Mesendoderm (in vitro differentiated cells): ENCODE results near the gene CYP27C1.
A peak's percentile ranks its signal among the peaks of the same experiment; 100 is the strongest.

ENCODE experiments used
- DNase-seq: peaks from one replicate; pipeline ENCODE4 v3.0.0; 2013
- H2AK5ac ChIP-seq: 2 replicates; pipeline ENCODE4 v1.6.1; 2013; ENCODE audit warnings: low read length, inconsistent platforms
- H2BK120ac ChIP-seq: 2 replicates; pipeline ENCODE4 v1.6.1; 2013; ENCODE audit warnings: low read depth, mild to moderate bottlenecking, low read length, moderate library complexity, mixed read lengths
- H2BK15ac ChIP-seq: replicated peaks from 2 replicates; pipeline ENCODE4 v1.6.1; 2013; ENCODE audit warnings: low read depth, mild to moderate bottlenecking, moderate library complexity
- H2BK5ac ChIP-seq: 2 replicates; pipeline ENCODE4 v1.6.1; 2013; ENCODE audit warnings: low read length, inconsistent platforms
- H3K18ac ChIP-seq: 2 replicates; pipeline ENCODE4 v1.6.1; 2013; ENCODE audit warnings: mild to moderate bottlenecking, low read length, mixed read lengths
- H3K23ac ChIP-seq: one replicate; pipeline ENCODE4 v1.6.1; 2013; ENCODE audit warnings: low read length
- H3K27ac ChIP-seq: 2 replicates; pipeline ENCODE4 v1.5.1; 2013; ENCODE audit warnings: low read depth, mild to moderate bottlenecking, inconsistent platforms, low read length, moderate library complexity
- H3K27me3 ChIP-seq: 2 replicates; pipeline ENCODE4 v1.6.1; 2013; ENCODE audit warnings: low read length, control low read depth, mild to moderate bottlenecking, inconsistent platforms; ENCODE audit not compliant: insufficient read depth, poor library complexity
- H3K36me3 ChIP-seq: 2 replicates; pipeline ENCODE4 v1.6.1; 2013; ENCODE audit warnings: low read length, inconsistent platforms; ENCODE audit not compliant: control insufficient read depth, insufficient read depth
- H3K4ac ChIP-seq: one replicate; pipeline ENCODE4 v1.6.1; 2013; ENCODE audit warnings: low read depth, mild to moderate bottlenecking, low read length, moderate library complexity
- H3K4me1 ChIP-seq: 2 replicates; pipeline ENCODE4 v1.6.1; 2013; ENCODE audit warnings: low read depth, low read length, inconsistent platforms; ENCODE audit not compliant: control insufficient read depth
- H3K4me2 ChIP-seq: 2 replicates; pipeline ENCODE4 v1.6.1; 2013; ENCODE audit warnings: low read length
- H3K4me3 ChIP-seq: 2 replicates; pipeline ENCODE4 v1.5.1; 2013; ENCODE audit warnings: mild to moderate bottlenecking, low read length
- H3K56ac ChIP-seq: one replicate; pipeline ENCODE4 v1.6.1; 2013; ENCODE audit warnings: low read length
- H3K79me1 ChIP-seq: 2 replicates; pipeline ENCODE4 v1.6.1; 2013; ENCODE audit warnings: low read length, inconsistent platforms
- H3K79me2 ChIP-seq: 2 replicates; pipeline ENCODE4 v1.6.1; 2013; ENCODE audit warnings: mild to moderate bottlenecking, low read length; ENCODE audit not compliant: control insufficient read depth, insufficient read depth
- H3K9ac ChIP-seq: 2 replicates; pipeline ENCODE4 v1.6.1; 2013; ENCODE audit warnings: low read length, inconsistent platforms
- H4K5ac ChIP-seq: one replicate; pipeline ENCODE4 v1.6.1; 2013; ENCODE audit warnings: low read length
- H4K8ac ChIP-seq: one replicate; pipeline ENCODE4 v1.6.1; 2013; ENCODE audit warnings: low read depth, mild to moderate bottlenecking, control low read depth, low read length, moderate library complexity
- WGBS: extraction: QIAGEN DNeasy Blood & Tissue Kit; methylation state at CpG from one replicate; pipeline ENCODE4 v1.1.7; 2013; ENCODE audit warnings: low lambda C conversion rate, missing lambda C conversion rate; ENCODE audit not compliant: insufficient coverage; ENCODE audit errors: extremely low coverage; 5-methylcytosine and 5-hydroxymethylcytosine counted together

CYP27C1 gene

DNA sequence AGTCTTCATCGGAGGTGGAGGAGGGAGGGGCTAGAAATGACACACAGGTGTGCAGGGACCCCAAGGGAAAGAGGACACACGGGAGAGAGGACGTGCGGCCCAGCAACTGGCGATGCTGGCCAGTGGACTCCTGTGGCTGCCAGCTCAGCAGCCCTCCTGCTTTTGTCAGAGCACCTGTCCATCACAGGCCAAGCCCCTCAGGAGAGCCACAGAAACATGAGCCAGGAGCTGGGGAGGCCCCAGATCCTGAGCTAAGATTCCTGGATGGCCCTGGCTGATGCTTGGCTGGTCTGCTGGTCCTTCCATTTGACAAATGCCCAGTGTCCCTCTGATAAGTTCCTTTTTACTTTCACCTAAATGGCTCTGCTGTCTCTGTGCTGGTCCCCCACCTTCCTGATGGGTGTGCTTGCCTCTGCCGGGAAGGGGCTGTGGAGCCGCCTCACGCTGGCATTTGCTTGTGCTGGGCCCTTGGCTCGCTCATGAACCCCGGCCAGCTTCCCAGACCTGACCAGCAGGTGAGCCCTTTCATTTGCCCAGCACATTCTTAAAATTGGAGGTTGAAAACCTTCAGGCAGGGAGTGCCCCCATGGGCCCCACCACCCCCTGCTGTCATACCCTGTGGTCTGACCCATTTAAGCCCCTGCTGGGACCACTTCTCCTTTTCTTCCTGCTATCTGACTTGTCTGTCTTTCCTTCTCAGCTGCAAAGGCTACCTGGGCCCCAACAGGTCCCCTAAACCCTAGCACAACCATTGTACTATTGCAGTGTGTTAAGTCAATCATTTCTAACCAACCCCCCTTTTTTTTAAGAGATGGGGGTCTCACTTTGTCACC is 37.3 kb downstream of the CYP27C1 start:
- no peak overlapping the region for H3K23ac ChIP-seq
- H3K27me3 ChIP-seq, result no peaks in the 10 kb centered on the region
- no peak overlapping the region for H4K5ac ChIP-seq
- H3K18ac ChIP-seq, result no peak overlapping the region
- no peaks in the 10 kb centered on the region for H3K79me1 ChIP-seq
- no peak overlapping the region for H2BK15ac ChIP-seq
- no peak overlapping the region for H2AK5ac ChIP-seq
- WGBS, result no CpG with 5 or more reads among the region's 10 CpGs
- no peaks in the 10 kb centered on the region for H3K4me1 ChIP-seq
- H3K9ac ChIP-seq, result no peak overlapping the region
- no peak overlapping the region for H2BK120ac ChIP-seq
- no peak overlapping the region for H3K4me2 ChIP-seq
- H4K8ac ChIP-seq, result no peak overlapping the region
- no peak for DNase-seq
- H3K36me3 ChIP-seq, result no peaks in the 10 kb centered on the region
- H3K4ac ChIP-seq, result no peak overlapping the region
- H3K56ac ChIP-seq, result no peak overlapping the region
- no peaks in the 10 kb centered on the region for H3K79me2 ChIP-seq
- H3K27ac ChIP-seq, result no peak overlapping the region
- no peak overlapping the region for H2BK5ac ChIP-seq
- H3K4me3 ChIP-seq, result no peak overlapping the region

DNA sequence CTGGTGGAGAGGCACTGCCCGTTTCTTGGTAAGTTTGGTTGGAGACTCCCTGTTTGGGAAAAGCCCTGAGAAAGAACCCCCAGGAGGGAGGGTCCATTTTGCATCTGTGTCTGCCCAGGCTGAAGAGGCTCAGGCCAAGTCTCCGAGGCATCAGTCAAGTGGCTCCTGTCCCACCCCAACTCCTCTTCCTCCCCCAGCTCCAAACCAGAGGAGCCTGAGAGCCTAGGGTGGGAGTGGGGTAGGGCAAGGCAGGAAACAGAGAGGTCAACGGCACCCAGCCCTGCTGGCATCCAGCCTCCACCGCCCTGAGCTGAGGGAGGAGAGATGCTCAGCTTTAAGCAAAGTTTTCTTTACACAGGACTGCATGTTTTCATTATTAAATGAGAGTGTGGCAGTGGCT is 38.2 kb downstream of the CYP27C1 start:
- no peak overlapping the region for H3K4me2 ChIP-seq
- H3K18ac ChIP-seq, result no peak overlapping the region
- H3K4me3 ChIP-seq, result no peak overlapping the region
- H3K4me1 ChIP-seq, result no peaks in the 10 kb centered on the region
- no peaks in the 10 kb centered on the region for H3K79me1 ChIP-seq
- no peaks in the 10 kb centered on the region for H3K36me3 ChIP-seq
- H4K5ac ChIP-seq, result no peak overlapping the region
- no CpG with 5 or more reads among the region's 4 CpGs for WGBS
- H4K8ac ChIP-seq, result no peak overlapping the region
- no peaks in the 10 kb centered on the region for H3K79me2 ChIP-seq
- H3K27ac ChIP-seq, result no peak overlapping the region
- H3K9ac ChIP-seq, result no peak overlapping the region
- no peak overlapping the region for H3K23ac ChIP-seq
- no peaks in the 10 kb centered on the region for H3K27me3 ChIP-seq
- H3K56ac ChIP-seq, result no peak overlapping the region
- H2AK5ac ChIP-seq, result no peak overlapping the region
- DNase-seq, result no peak
- no peak overlapping the region for H2BK5ac ChIP-seq
- no peak overlapping the region for H2BK15ac ChIP-seq
- H2BK120ac ChIP-seq, result no peak overlapping the region
- no peak overlapping the region for H3K4ac ChIP-seq

DNA sequence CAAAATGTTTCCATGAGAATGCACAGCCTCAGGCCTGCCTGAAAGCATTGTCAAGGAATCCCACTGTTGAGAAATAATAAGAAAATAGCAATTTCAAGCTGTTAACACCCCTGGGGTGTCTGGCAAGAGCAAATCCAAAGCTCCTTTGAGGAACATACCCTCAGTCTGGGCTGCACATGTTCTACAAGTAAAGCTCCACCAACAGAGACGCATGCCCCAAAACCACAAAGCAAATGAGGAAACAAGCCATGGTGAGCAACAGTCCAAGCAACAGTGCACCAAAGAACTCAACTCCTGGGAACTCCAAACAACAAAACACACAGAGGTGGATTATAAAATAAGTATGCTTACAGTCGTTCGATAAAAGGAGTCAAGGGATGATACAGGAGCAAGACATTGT is 40.3 kb downstream of the CYP27C1 start:
- Histone ChIP-seq H3K79me2 (no peaks in the 10 kb centered on the region), H3K4ac (no peak overlapping the region), H3K36me3 (no peaks in the 10 kb centered on the region), H2BK5ac (no peak overlapping the region), H3K4me2 (no peak overlapping the region), H4K8ac (no peak overlapping the region), H3K27ac (no peak overlapping the region), H3K27me3 (no peaks in the 10 kb centered on the region), H2BK120ac (no peak overlapping the region), H4K5ac (no peak overlapping the region), H2BK15ac (no peak overlapping the region), H3K23ac (no peak overlapping the region), H3K4me3 (no peak overlapping the region), H3K79me1 (no peaks in the 10 kb centered on the region), H3K9ac (no peak overlapping the region), H3K18ac (no peak overlapping the region), H3K4me1 (no peaks in the 10 kb centered on the region), H2AK5ac (no peak overlapping the region), H3K56ac (no peak overlapping the region)
- WGBS, result no CpG with 5 or more reads among the region's 3 CpGs
- no peak for DNase-seq

DNA sequence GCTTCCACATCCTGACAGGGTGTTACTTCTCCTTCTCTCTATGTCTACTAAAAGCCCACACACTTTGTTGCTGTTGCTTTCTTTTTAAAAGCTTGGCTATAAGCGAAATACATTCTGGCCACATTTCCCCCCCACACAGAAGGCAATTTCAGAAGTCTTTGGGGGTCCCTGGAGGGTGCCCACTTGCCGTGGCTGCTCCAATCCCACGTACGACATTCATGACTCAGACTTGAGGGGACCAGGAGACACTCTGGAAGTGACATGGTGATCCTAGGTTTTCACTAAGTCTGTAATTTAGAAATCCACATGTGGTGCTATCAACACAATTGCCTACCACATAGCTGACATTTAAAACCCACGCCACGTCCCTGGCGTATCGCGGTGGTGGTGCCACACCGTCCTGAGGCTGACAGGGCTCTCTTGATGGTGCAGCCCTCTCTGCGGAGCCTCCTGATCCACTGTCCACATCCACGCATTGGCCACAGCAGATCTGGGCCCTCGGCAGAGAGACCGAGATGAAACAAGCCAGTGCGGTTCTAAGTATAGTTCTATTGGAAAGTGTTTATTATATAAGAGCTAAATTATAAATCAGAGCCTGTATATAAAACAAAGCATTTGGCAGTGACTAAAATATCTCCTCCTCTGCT is 42.4 kb downstream of the CYP27C1 start:
- Histone ChIP-seq H4K8ac (no peak overlapping the region), H3K4me1 (no peaks in the 10 kb centered on the region), H4K5ac (no peak overlapping the region), H2BK5ac (no peak overlapping the region), H3K36me3 (no peaks in the 10 kb centered on the region), H3K79me2 (no peaks in the 10 kb centered on the region), H3K23ac (no peak overlapping the region), H3K4me3 (no peak overlapping the region), H2AK5ac (no peak overlapping the region), H3K4me2 (no peak overlapping the region), H2BK120ac (no peak overlapping the region), H3K4ac (no peak overlapping the region), H2BK15ac (no peak overlapping the region), H3K18ac (no peak overlapping the region), H3K79me1 (no peaks in the 10 kb centered on the region), H3K27ac (no peak overlapping the region), H3K56ac (no peak overlapping the region), H3K27me3 (no peaks in the 10 kb centered on the region), H3K9ac (no peak overlapping the region)
- no peak for DNase-seq
- no CpG with 5 or more reads among the region's 15 CpGs for WGBS

DNA sequence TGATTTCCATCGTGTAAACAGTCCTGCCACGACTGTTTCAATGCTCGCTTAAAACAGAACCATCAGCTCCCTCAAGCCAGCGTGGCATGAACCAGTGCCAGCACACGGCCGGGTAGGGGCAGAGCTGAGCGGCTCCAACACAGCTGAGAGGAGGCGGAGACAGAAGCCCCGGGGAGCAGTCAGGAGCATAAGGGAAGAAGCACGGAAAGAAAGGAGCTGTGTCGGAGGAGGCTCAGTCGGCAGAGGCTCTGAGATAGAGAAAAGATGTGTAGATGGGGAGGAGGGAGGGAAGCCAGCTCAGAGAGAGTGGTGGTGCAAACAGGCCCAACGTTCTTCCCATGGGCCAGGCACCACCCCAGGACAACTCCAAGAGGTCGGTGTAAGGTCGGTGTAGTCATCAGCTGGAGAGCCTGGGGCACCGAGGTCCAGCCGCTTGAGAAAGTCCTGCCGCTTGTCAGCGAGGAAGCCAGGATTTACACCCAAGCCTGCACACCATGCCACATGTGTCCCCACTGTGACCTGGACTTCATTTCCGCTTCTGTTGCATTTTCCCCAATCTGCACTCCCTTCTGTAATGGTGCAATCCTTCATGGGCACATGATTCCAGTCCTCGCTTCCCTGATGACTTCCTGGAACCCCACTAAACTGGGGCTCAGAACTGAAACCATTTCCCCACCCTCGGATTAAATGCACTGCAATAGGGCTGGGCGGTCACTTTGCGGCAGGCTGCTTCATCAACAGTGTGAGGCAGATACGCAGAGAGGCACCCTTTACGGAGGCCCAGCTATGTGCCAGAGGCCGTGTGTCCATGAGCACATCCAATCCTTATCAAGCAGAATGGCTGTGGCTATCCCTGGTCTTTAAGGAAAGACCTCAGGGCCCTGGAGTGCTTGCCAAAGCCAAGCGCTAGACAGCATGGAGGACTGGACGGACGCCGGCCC is 43.5 kb downstream of the CYP27C1 start:
- Histone ChIP-seq H3K4me3 (no peak overlapping the region), H2BK15ac (no peak overlapping the region), H4K8ac (no peak overlapping the region), H3K4ac (no peak overlapping the region), H3K56ac (peak overlapping the region; percentile 27), H3K18ac (no peak overlapping the region), H3K9ac (no peak overlapping the region), H3K27ac (no peak overlapping the region), H3K4me2 (no peak overlapping the region), H3K79me1 (no peaks in the 10 kb centered on the region), H2AK5ac (no peak overlapping the region), H2BK5ac (no peak overlapping the region), H3K36me3 (no peaks in the 10 kb centered on the region), H3K4me1 (no peaks in the 10 kb centered on the region), H4K5ac (no peak overlapping the region), H3K23ac (no peak overlapping the region), H3K79me2 (no peaks in the 10 kb centered on the region), H3K27me3 (no peaks in the 10 kb centered on the region), H2BK120ac (no peak overlapping the region)
- no peak for DNase-seq
- no CpG with 5 or more reads among the region's 31 CpGs for WGBS
